ENCODE measurements around the gene SPZ1.
"Not testable (repeated sequence)": the region's sequence is repeated elsewhere in the genome, so short reads cannot be mapped to it uniquely, and the experiment has no call there.

Gene SPZ1

DNA sequence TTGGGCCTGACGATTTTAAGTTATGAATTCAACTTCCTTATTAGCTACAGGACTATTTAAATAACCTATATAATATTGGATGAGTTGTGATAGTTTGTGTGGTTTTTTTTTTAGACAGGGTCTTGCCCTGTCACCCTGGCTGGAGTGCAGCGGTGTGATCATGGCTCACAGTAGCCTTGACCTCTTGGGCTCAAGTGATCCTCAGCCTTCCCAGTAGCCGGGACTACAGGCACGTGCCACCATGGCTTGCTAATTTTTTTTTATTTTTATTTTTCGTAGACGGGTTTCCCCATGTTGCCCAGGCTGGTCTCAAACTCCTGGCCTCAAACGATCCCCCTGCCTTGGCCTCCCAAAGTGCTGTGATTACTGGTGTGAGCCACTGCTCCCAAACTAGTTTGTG lies 17.6 kb downstream of the SPZ1 start:
- DNase-seq (ENCODE audit: extremely low read depth in 1 of 2, low read depth in 1 of 2), result no peak

DNA sequence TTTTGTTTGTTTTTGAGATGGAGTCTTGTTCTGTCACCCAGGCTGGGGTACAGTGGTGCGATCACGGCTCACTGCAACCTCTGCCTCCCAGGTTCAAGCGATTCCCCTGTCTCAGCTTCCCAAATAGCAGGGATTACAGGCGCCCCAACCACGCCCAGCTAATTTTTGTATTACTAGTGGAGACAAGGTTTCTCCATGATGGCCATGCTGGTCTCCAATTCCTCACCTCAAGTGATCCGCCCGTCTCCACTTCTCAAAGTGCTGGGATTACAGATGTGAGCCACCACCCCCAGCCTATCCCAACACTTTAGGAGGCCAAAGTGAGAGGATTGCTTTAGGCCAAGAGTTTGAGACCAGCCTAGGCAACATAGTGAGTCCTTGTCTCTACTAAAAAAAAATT lies 19.3 kb downstream of the SPZ1 start:
- DNase-seq (ENCODE audit: extremely low read depth in 1 of 2, low read depth in 1 of 2), result no peak

DNA sequence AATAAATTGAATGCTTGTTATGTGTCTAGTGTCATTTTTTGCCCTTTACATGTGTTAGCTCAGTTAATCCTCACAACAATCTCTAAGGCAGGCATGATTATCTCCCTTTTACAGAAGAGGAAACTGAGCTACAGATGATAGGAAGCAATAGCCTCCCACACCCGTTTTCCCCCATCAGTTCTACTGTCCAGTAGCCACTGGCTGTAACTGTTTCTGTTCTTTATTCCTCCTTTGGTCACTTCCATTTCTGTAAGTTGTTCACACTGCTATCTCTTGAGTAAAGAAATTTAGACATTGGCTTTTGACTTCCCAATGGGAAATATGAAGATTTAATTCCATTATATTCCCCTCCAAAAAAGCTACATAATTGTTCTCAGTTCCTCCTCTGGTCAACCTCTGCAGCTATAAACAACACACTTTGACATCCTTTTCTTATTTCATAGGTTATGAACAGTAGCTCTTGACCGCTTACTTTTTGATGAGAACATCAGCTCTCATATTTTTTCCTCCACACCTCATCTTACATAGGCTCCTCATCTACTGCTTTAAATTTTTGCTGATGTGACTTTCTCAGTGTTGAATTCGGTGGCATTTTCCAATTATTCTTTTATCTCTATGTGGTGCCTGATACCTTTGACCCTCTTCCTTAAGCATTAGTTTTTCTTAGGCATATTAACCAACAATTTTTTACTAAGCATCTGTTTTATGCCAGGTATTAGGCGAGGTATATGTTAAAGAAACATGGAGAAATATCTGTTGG lies 21.4 kb downstream of the SPZ1 start:
- DNase-seq (ENCODE audit: extremely low read depth in 1 of 2, low read depth in 1 of 2), result no peak

- no peak for DNase-seq (ENCODE audit: extremely low read depth in 1 of 2, low read depth in 1 of 2)
These were observed 23.3 kb downstream of the SPZ1 start for GRCh38 chr5:80343067-80343466.

DNA sequence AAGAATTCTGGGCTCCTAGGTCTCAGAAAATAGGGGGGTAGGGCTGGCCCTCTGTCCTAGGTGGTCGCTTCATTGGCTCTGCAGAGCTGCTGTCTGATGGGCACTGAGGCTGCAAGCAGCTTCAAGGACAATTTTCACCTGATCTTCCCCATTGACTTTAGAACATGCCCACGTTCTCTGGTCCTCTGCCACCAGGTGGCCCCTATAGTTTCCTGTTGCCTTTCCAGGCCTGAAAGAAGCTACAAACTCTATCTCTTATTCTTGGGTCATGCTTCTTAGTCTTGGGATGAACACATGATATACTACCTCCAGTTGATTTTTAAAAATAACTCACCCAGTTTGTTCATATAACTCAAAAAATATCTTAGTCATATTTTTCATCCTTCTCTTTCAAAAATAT lies 26.3 kb downstream of the SPZ1 start:
- DNase-seq (ENCODE audit: extremely low read depth in 1 of 2, low read depth in 1 of 2), result peak in 1 of 2 donors; percentile 3

DNA sequence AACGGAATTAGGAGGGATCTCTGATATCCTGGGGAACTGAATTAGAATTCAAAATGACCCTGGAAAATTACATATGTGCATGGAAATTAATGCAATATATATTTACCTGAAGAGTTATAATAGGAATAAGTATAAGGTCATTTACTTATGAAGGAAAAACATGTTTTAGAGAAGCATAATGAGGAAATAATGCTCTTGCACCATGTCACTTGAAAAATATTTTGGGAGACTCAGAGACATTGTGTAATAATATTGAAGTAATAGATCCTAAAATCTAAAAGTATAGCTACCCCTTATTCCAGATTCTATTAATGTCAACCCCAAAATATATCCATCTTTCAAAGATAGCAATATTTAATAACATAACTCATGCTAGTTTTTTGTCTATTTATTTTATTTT lies 28.4 kb downstream of the SPZ1 start:
- DNase-seq (ENCODE audit: extremely low read depth in 1 of 2, low read depth in 1 of 2), result no peak

DNA sequence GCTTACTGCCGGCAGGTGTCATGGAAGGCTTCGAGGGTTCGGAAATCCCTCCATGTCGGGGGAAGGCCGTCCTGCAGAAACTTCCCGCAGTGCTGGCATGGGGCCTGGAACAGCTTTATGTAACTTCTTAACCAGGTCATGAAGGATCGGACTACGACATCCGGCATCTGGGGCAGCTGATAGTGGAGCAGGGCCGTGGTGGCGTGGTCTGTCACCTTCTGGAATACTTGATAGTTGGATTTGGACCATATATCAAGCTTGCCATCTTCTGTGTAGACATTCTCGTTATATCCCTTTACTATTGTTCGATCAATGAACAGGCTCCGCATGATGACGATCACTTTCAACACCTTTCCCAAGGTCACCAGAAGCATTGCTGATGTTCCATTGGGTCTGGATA lies 31.2 kb downstream of the SPZ1 start:
- DNase-seq (ENCODE audit: extremely low read depth in 1 of 2, low read depth in 1 of 2), result not testable (repeated sequence)

DNA sequence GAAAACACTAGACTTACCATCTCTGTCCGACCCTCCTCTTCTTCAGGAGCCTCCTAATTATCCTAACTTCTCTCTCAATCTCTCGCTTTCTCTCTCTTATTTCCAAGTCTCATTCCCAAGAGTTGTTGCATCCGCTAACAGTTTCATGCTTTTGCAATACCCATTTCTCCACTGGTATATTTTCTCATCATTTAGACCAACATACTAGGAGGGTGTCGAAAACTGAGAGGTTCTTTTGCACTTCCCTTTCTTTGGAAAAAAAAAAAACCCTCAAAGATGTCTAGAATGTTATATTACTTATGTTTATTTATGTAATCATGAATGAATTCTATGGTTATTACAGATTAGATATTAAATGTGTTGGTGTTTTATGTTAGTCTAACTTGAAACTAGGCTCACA lies 35.9 kb downstream of the SPZ1 start:
- no peak for DNase-seq (ENCODE audit: extremely low read depth in 1 of 2, low read depth in 1 of 2)

DNA sequence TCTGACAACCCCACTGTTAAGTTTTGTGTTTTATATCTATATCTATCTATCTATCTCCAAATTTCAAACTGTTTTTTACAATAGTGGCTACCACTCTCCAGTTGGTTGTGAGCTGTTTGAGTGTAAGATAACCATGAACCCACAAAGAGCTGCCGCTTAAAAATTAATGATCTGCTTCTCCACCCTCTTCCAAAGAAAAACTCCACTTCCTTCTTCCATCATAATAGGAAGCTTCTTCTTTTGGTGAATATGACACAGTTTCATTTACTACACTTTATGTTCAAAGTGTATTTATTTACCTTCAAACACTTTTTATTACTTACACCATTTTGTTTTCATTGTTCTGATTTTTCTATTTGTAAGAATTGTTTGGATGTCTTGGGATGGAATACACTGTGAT lies 37.9 kb downstream of the SPZ1 start:
- no peak for DNase-seq (ENCODE audit: extremely low read depth in 1 of 2, low read depth in 1 of 2)

DNA sequence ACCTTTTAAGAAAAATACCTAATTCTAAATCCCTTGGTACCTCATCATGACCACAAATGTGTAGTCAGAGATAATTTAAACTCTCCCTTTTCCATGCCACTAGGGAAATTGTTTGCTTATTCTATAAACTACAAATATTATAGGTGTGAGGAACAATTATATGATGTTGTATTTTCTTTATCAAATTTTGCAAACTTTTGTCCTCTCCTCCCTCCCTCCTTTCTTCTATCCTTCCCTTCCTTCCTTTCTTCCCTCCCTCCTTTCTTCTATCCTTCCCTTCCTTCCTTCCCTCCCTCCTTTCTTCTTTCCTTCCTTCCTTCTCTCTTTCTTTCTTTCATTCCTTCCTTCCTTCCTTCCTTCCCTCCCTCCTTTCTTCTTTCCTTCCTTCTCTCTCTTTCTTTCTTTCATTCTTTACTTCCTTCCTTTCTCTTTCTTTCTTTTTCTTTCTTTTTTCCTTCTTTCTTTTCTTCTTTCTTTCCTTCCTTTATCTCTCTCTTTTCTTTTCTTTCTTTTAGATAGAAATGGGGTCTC lies 41.2 kb downstream of the SPZ1 start:
- DNase-seq (ENCODE audit: extremely low read depth in 1 of 2, low read depth in 1 of 2), result no peak

DNA sequence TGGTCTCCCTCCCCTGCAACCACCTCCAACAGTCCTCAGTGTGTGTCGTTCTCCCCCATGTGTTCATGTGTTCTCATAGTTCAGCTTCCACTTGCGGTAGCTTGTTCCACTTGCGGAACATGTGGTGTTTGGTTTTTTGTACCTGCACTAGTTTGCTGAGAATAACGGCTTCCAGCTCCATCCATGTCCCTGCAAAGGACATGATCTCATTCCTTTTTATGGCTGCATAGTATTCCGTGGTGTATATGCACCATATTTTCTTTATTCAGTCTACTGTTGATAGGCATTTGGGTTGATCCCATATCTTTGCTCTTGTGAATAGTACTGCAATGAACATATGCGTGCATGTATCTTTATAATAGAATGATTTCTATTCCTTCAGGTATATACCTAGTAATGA lies 45.1 kb downstream of the SPZ1 start:
- DNase-seq (ENCODE audit: extremely low read depth in 1 of 2, low read depth in 1 of 2), result no peak

- no peak for DNase-seq (ENCODE audit: extremely low read depth in 1 of 2, low read depth in 1 of 2)
These were observed 49.1 kb downstream of the SPZ1 start for GRCh38 chr5:80368661-80369480.

GRCh38 chr5:80369521-80369920 lies 49.7 kb downstream of the SPZ1 start:
- no peak for DNase-seq (ENCODE audit: extremely low read depth in 1 of 2, low read depth in 1 of 2)

DNA sequence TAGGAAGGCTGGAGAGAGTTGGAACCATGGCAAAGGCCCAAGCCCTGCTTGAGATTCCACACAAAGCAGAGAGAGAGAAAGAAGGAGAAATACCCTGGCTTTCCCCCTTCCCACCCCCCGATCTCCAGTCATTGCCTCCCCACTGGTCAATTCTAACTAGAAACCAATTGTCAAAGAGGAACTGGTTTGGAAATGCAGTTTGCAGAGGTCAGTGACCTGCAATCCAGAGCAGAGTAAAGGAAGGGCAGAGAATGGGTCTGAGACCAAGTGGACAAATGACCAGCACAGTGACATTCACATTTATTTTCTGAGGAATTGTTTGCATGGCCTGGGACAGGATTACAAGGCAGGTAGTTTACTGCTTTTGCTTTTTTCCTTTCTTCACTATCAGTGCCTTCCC lies 50.6 kb downstream of the SPZ1 start:
- no peak for DNase-seq (ENCODE audit: extremely low read depth in 1 of 2, low read depth in 1 of 2)
